ENCODE measurements around the gene TTLL9.

The TTLL9 gene

DNA sequence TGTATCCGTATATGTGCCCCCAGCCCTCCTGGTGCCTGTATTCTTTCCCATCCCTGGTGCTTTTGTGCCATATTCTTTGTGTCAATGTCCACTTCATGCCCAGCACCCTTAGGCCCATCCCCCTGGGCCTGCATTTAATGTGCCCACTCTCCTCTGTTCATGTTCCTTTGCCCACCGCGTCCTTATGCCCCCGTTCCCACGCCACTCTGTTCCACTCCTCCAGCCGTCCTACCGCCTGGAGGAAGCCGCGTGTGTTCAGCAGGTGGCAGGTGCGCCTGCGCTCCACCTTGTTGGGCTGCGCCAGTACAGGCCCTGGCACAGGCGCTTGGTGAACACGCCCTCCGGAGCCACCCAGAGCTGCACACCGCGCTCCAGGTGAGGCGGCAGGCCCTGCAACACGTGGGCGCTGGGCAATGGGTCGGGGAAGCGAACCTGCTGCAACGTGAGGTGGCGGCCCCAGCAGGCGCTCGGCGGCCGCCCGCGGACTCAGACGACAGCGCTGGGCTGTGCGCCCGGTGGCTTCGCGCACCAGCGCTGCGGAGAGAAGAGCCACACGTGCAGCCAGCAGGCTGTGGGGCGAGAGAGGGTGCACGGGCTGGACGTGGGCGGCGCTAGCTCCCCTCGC is 21.0 kb upstream of the TTLL9 start:
- no peak overlapping the region for H3K4me3 ChIP-seq (ENCODE audit: low read depth, low read length)
- DNase-seq (ENCODE audit: low read depth) = no peak
- TF ChIP-seq CTCF (IDR thresholded peaks at IDR 0.05; ENCODE audit: low read depth, low read length, missing control alignments) = no peak

DNA sequence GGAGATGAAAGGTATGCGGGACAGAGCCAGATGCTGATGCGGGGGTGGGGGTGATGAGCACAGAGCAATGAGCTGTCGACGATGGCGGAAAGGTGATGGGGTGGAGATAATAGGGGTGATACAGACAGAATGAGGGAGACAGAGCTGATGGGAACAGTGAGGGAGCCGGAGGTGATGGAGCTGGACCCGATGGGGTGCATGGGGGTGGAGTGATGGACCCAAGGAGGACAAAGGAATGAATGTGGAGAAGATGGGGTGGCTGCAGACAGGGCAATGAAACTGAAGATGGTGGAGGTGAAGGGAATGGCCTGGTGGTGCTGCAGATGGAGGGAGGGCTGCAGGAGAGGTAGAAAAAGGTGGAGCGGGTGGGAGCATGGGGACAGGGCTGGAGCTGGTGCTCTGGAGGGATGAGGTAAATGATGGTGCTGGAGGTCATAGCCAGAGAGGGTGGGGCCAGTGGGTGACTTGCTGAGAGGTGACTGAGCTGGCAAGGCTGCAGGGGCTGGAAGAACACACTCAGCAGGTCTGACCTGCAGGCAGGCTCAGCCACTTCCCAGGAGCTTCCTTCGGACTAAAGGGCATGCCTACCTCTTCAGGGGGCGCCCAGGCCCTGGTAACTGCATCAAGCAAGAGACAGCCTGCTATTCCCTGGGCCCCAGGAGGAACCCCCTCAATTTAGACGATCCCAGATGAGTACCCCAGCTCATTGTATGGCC is 19.0 kb upstream of the TTLL9 start:
- no peak for DNase-seq (ENCODE audit: low read depth)
- H3K4me3 ChIP-seq (ENCODE audit: low read depth, low read length) = no peak overlapping the region
- TF ChIP-seq CTCF (IDR thresholded peaks at IDR 0.05; ENCODE audit: low read depth, low read length, missing control alignments) = no peak

DNA sequence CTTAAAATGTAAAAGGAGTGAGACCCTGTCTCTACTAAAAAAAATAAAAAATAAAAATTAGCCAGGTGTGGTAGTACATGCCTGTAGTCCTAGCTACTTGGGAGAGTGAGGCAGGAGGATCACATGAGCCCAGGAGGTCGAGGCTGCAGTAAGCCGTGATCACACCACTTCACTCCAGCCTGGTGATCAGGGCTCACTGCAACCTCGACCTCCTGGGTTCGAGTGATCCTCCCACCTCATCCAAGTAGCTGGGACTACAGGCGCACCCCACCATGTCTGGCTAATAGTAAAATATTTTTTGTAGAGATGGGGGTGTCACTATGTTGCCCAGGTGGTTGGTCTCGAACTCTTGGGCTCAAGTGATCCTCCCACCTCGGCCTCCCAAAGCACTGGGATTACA is 17.0 kb upstream of the TTLL9 start:
- TF ChIP-seq CTCF (IDR thresholded peaks at IDR 0.05; ENCODE audit: low read depth, low read length, missing control alignments) = no peak
- H3K4me3 ChIP-seq (ENCODE audit: low read depth, low read length) = no peak overlapping the region
- DNase-seq (ENCODE audit: low read depth) = no peak

DNA sequence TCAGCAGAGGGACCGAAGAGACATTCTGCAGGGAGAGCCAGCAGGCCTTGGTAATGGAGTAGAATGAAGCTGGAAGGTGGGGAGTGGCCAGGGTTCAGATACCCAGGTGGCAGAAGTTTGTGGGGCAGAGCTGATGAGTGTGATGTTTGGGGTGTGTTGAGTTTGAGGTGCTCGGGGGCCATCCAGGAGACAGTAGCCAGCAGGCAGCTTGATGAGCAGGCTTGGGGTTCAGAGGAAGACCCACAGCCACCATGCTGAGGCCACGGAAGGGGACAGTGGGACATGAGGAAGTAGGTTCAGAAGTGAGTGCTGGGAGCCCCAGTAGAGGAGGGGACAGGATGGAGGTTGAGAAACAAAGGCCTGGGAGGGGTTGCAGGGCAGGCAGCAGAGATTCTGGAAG is 13.9 kb upstream of the TTLL9 start:
- no peak overlapping the region for H3K4me3 ChIP-seq (ENCODE audit: low read depth, low read length)
- TF ChIP-seq CTCF (IDR thresholded peaks at IDR 0.05; ENCODE audit: low read depth, low read length, missing control alignments) = no peak
- DNase-seq (ENCODE audit: low read depth) = no peak

- DNase-seq (ENCODE audit: low read depth) = no peak
- TF ChIP-seq CTCF (IDR thresholded peaks at IDR 0.05; ENCODE audit: low read depth, low read length, missing control alignments) = no peak
- no peak overlapping the region for H3K4me3 ChIP-seq (ENCODE audit: low read depth, low read length)
These were observed 12.3 kb upstream of the TTLL9 start for GRCh38 chr20:31857861-31858759.

DNA sequence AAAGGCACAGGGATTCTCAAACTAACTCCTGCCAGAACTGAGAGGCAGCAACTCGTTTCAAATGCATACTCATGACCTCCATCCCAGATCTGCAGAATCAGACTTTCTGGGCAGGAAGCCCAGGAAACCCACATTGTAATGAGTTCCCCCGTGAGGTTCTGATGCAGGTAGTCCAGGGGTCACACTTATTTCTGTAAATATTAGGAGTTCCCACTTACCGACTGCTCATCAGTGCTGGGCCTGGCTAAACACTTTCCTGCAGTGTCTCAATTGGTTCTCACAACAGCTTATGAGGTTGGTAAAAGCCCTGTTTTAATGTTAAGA is 11.7 kb upstream of the TTLL9 start:
- H3K4me3 ChIP-seq (ENCODE audit: low read depth, low read length) = no peak overlapping the region
- TF ChIP-seq CTCF (IDR thresholded peaks at IDR 0.05; ENCODE audit: low read depth, low read length, missing control alignments) = no peak
- no peak for DNase-seq (ENCODE audit: low read depth)

Data from GM12864 (cell line).